Keratinocyte (primary cell): ENCODE measurements around the gene SLC37A1. TPM values are rescaled to one million over a fixed set of nuclear protein-coding genes. Genes with fewer than 3 reads are reported as not detected.

Source experiments
- DNase-seq: peaks from one replicate; pipeline ENCODE4 v3.0.0-alpha.2; 2011; ENCODE audit warnings: low read depth, missing footprints, low spot score
- FAIRE-seq: peaks from 2 replicates; lab custom pipeline; 2011; peaks lifted over from hg19 to GRCh38; lab: Jason Lieb, UNC
- H2AFZ ChIP-seq: 2 replicates; pipeline ENCODE4 v1.6.0; 2012; ENCODE audit warnings: low read length, control low read depth, inconsistent platforms; ENCODE audit not compliant: control insufficient read depth
- H3K27ac ChIP-seq: 2 replicates; pipeline ENCODE4 v1.5.1; 2011; ENCODE audit warnings: low read length; ENCODE audit not compliant: control insufficient read depth, insufficient read depth
- H3K27me3 ChIP-seq: 3 replicates; pipeline ENCODE4 v1.6.0; 2011; ENCODE audit warnings: low read length; ENCODE audit not compliant: control insufficient read depth, insufficient read depth; ENCODE audit errors: extremely low read depth
- H3K36me3 ChIP-seq, 2 experiments: 2 replicates in 1 of 2; 3 replicates in 1 of 2; pipeline ENCODE4 v1.5.1; 2011; ENCODE audit warnings: low read length in 2 of 2, mild to moderate bottlenecking in 1 of 2; ENCODE audit not compliant: control insufficient read depth in 2 of 2, insufficient read depth in 2 of 2; ENCODE audit errors: extremely low read depth in 1 of 2
- H3K4me1 ChIP-seq: 3 replicates; pipeline ENCODE4 v1.5.1; 2011; ENCODE audit warnings: low read length; ENCODE audit not compliant: control insufficient read depth, insufficient read depth; ENCODE audit errors: extremely low read depth
- H3K4me2 ChIP-seq: 3 replicates; pipeline ENCODE4 v1.6.0; 2011; ENCODE audit warnings: low read depth, low read length; ENCODE audit not compliant: control insufficient read depth, insufficient read depth; ENCODE audit errors: extremely low read depth
- H3K4me3 ChIP-seq, 3 experiments: fragments of 200-600 bp in 1 of 3; sonication (generic) in 1 of 3; 2 replicates in 2 of 3; 3 replicates in 1 of 3; pipeline ENCODE4 v1.5.1; 2011 to 2016; ENCODE audit warnings: low read length in 3 of 3, mild to moderate bottlenecking in 3 of 3, control low read depth in 2 of 3, inconsistent platforms in 1 of 3, low read depth in 1 of 3, mixed read lengths in 1 of 3, mixed run types in 1 of 3, moderate library complexity in 1 of 3; ENCODE audit not compliant: control insufficient read depth in 2 of 3, insufficient read depth in 2 of 3; ENCODE audit errors: extremely low read depth in 1 of 3
- H3K79me2 ChIP-seq: 2 replicates; pipeline ENCODE4 v1.6.0; 2012; ENCODE audit warnings: low read length; ENCODE audit not compliant: control insufficient read depth, insufficient read depth
- H3K9ac ChIP-seq: 3 replicates; pipeline ENCODE4 v1.6.0; 2011; ENCODE audit warnings: low read length; ENCODE audit not compliant: control insufficient read depth, insufficient read depth; ENCODE audit errors: extremely low read depth
- H3K9me1 ChIP-seq: 3 replicates; pipeline ENCODE4 v1.6.0; 2011; ENCODE audit warnings: low read length; ENCODE audit not compliant: control insufficient read depth, insufficient read depth; ENCODE audit errors: extremely low read depth
- H3K9me3 ChIP-seq: 2 replicates; pipeline ENCODE4 v1.5.1; 2012; ENCODE audit warnings: low read depth, low read length; ENCODE audit not compliant: control insufficient read depth
- H4K20me1 ChIP-seq: 3 replicates; pipeline ENCODE4 v1.6.0; 2011; ENCODE audit warnings: low read length; ENCODE audit not compliant: control insufficient read depth, insufficient read depth; ENCODE audit errors: extremely low read depth
- EZH2 ChIP-seq: IDR thresholded peaks from one replicate; pipeline ENCODE4 v1.6.1; 2012; ENCODE audit warnings: inconsistent platforms, mild to moderate bottlenecking, low read length, moderate library complexity
- dilution Hi-C: fragments of 300-500 bp; cut with MboI; formaldehyde crosslinking; loops from one replicate; pipeline ENCODE4 v1.7.0; 2020; ENCODE audit warnings: low sequenced_read_pairs; ENCODE audit not compliant: extremely low pct_ligation_motif_present
- polyA plus RNA-seq, 5 experiments: library from polyadenylated mRNA; depleted of rRNA in 3 of 5; stranded (reverse) in 3 of 5; stranded (forward) in 1 of 5; unstranded in 1 of 5; fragments of >200 nt; gene quantifications; 1 replicate in 1 of 5; 2 replicates in 3 of 5; 3 replicates in 1 of 5; pipeline versions ENCODE4 v1.2.1 to v1.2.3, GENCODE V29; 2011 to 2012; ENCODE audit warnings: missing spikeins in 2 of 5, low read depth in 1 of 5, low replicate concordance in 1 of 5
- TF ChIP-seq, protein P1 (sequence below), 3 experiments: IDR thresholded peaks in 1 of 3; conservative IDR thresholded peaks in 1 of 3; optimal IDR thresholded peaks in 1 of 3; 2 replicates in 2 of 3; 3 replicates in 1 of 3; pipeline versions ENCODE3 to v1.5.1; 2011; ENCODE audit warnings: low read length in 3 of 3, mild to moderate bottlenecking in 3 of 3, moderate library complexity in 2 of 3, control low read depth in 1 of 3, inconsistent platforms in 1 of 3; ENCODE audit not compliant: insufficient read depth in 2 of 3; ENCODE audit errors: extremely low read depth in 1 of 3

SLC37A1 gene
- polyA plus RNA-seq, 1 donor (not counting 4 experiments of a cell fraction or from before 2014, with no cell fraction given): 4.1 TPM

GRCh38 chr21:42486531-42486930 lies 27.1 kb upstream of the SLC37A1 start:
- H4K20me1 ChIP-seq: no peaks in the 10 kb centered on the region
- dilution Hi-C loops: no loop called here
- no peak overlapping the region for H3K9ac ChIP-seq
- H3K4me2 ChIP-seq: no peak overlapping the region
- no peak overlapping the region for H3K27ac ChIP-seq
- no peaks in the 10 kb centered on the region for H3K9me1 ChIP-seq
- H2AFZ ChIP-seq: no peak overlapping the region
- no peaks in the 10 kb centered on the region for H3K36me3 ChIP-seq
- no peaks in the 10 kb centered on the region for H3K27me3 ChIP-seq
- TF ChIP-seq, protein P1, sequence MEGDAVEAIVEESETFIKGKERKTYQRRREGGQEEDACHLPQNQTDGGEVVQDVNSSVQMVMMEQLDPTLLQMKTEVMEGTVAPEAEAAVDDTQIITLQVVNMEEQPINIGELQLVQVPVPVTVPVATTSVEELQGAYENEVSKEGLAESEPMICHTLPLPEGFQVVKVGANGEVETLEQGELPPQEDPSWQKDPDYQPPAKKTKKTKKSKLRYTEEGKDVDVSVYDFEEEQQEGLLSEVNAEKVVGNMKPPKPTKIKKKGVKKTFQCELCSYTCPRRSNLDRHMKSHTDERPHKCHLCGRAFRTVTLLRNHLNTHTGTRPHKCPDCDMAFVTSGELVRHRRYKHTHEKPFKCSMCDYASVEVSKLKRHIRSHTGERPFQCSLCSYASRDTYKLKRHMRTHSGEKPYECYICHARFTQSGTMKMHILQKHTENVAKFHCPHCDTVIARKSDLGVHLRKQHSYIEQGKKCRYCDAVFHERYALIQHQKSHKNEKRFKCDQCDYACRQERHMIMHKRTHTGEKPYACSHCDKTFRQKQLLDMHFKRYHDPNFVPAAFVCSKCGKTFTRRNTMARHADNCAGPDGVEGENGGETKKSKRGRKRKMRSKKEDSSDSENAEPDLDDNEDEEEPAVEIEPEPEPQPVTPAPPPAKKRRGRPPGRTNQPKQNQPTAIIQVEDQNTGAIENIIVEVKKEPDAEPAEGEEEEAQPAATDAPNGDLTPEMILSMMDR (optimal IDR thresholded peaks at IDR 0.05 in 1 of 3, IDR thresholded peaks at IDR 0.05 in 1 of 3, conservative IDR thresholded peaks at IDR 0.05 in 1 of 3; ENCODE audit: extremely low read depth in 1 of 3, insufficient read depth in 2 of 3, low read length in 3 of 3): no peak
- no peak for TF ChIP-seq EZH2
- no peak overlapping the region for H3K4me3 ChIP-seq
- no peaks in the 10 kb centered on the region for H3K79me2 ChIP-seq
- H3K4me1 ChIP-seq: peaks cover 8% of the 10 kb centered on the region
- H3K9me3 ChIP-seq: no peaks in the 10 kb centered on the region
- DNase-seq (no peak), FAIRE-seq (peak; percentile 63)

- H3K4me2 ChIP-seq: no peak overlapping the region
- FAIRE-seq: no peak
- no peaks in the 10 kb centered on the region for H3K27me3 ChIP-seq
- no peaks in the 10 kb centered on the region for H4K20me1 ChIP-seq
- TF ChIP-seq, protein P1 (optimal IDR thresholded peaks at IDR 0.05 in 1 of 3, IDR thresholded peaks at IDR 0.05 in 1 of 3, conservative IDR thresholded peaks at IDR 0.05 in 1 of 3; ENCODE audit: extremely low read depth in 1 of 3, insufficient read depth in 2 of 3, low read length in 3 of 3): no peak
- no peak for TF ChIP-seq EZH2
- H3K27ac ChIP-seq: no peak overlapping the region
- dilution Hi-C loops: no loop called here
- DNase-seq: no peak
- no peak overlapping the region for H3K4me3 ChIP-seq
- no peak overlapping the region for H2AFZ ChIP-seq
- peaks cover 8% of the 10 kb centered on the region for H3K4me1 ChIP-seq
- H3K79me2 ChIP-seq: no peaks in the 10 kb centered on the region
- H3K9ac ChIP-seq: no peak overlapping the region
- H3K9me3 ChIP-seq: no peaks in the 10 kb centered on the region
- H3K36me3 ChIP-seq: no peaks in the 10 kb centered on the region
- H3K9me1 ChIP-seq: no peaks in the 10 kb centered on the region
Observed at GRCh38 chr21:42489006-42489563, 24.6 kb upstream of the SLC37A1 start.
